Activated T-helper 1 cell treated with anti-CD3 and anti-CD28 coated beads, Interleukin-12 subunit alpha, Interleukin-12 subunit beta, Interleukin-2, Interleukin-4 antibody, amounts not matched to agents 30 ng/mL and 10 ng/mL and 1 ng/mL, durations not matched to agents 14 hours and 24 hours and 36 hours (primary cell): ENCODE data around the gene RPRD1B. TPM values are rescaled to one million over a fixed set of nuclear protein-coding genes. Genes with fewer than 3 reads are reported as not detected.
A peak's percentile ranks its signal among the peaks of the same experiment; 100 is the strongest.

Experiments
- DNase-seq: peaks from one replicate; pipeline ENCODE4 v3.0.0; 2021; ENCODE audit warnings: low spot score
- H3K27ac Mint-ChIP-seq: one replicate; pipeline ENCODE4 v1.8.0; 2021; ENCODE audit warnings: mild to moderate bottlenecking, mixed read lengths
- H3K27me3 Mint-ChIP-seq: one replicate; pipeline ENCODE4 v1.8.0; 2022; ENCODE audit warnings: mild to moderate bottlenecking, moderate library complexity, mixed read lengths; ENCODE audit not compliant: insufficient read depth
- H3K36me3 Mint-ChIP-seq: one replicate; pipeline ENCODE4 v1.8.0; 2021; ENCODE audit warnings: low read depth, mixed read lengths
- H3K4me1 Mint-ChIP-seq: one replicate; pipeline ENCODE4 v1.8.0; 2021; ENCODE audit warnings: low read depth, mixed read lengths
- H3K4me3 Mint-ChIP-seq: one replicate; pipeline ENCODE4 v1.8.0; 2021; ENCODE audit warnings: mild to moderate bottlenecking, moderate library complexity, mixed read lengths
- H3K9me3 Mint-ChIP-seq: one replicate; pipeline ENCODE4 v1.8.0; 2021; ENCODE audit warnings: mixed read lengths
- intact Hi-C: fragments of 100-400 bp; cut with micrococcal nuclease; formaldehyde crosslinking; loops from one replicate; pipeline ENCODE4 v1.15.1; 2024
- total RNA-seq: library from RNA; stranded (reverse); gene quantifications from 2 replicates; pipeline ENCODE4 v1.2.3, GENCODE V29; 2022

The RPRD1B gene, protein sequence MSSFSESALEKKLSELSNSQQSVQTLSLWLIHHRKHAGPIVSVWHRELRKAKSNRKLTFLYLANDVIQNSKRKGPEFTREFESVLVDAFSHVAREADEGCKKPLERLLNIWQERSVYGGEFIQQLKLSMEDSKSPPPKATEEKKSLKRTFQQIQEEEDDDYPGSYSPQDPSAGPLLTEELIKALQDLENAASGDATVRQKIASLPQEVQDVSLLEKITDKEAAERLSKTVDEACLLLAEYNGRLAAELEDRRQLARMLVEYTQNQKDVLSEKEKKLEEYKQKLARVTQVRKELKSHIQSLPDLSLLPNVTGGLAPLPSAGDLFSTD
- total RNA-seq: 48.8 and 49.7 TPM in 2 replicates

DNA sequence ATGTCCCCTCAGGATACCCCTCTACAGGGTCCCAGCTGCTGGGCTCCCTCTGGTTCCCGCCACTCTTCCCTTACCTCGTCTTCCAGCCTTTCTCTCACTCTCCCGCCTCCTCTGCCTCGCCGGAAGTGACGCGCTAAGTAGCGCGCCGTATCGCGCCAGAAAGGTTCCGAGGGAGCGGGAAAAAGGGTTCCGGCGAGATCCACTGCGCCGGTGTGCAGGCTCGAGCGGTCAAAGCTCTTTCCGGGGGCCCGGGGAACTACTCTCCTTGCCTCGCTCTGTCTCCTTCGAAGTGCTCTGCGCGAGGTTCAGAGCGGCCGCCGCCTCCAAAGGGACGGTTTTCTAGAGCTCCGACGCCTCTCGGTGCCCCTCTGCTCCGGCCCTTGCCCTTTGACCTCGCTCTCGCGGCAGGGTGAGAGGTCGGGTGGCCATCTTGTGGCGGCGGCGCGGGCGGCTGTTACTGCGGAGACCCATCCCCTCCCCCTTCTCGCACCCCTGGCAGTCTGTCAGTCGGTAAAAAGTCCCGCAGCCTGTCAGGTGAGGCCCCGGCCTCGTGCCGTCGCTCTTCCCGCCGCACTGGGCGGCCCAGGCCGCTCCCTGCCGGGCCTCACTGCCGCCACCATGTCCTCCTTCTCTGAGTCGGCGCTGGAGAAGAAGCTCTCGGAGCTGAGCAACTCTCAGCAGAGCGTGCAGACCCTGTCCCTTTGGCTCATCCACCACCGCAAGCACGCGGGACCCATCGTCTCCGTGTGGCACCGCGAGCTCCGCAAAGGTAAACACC lies at the start of gene RPRD1B, which contains the start of gene TTI1:
TSS of gene RPRD1B (plus strand) at position 417 of the 778 bp plus-strand sequence. CDS start at position 619, 202 bp downstream.
TSS of gene TTI1 (minus strand) at position 127 of the 778 bp plus-strand sequence. CDS start 19,640 bp downstream, outside the sequence.
- no peaks in the 10 kb centered on the region for H3K9me3 Mint-ChIP-seq
- intact Hi-C loops: loop anchor here (1.0 to 10.0 kb wide), 8 partner anchors 12 to 1571 kb away; partner anchors contain the start of genes CTNNBL1, RALGAPB and SNHG17
- H3K4me1 Mint-ChIP-seq: peaks cover 72% of the 10 kb centered on the region
- peak within 1 kb of the TSS; percentile 99 for H3K27ac Mint-ChIP-seq
- peak; percentile 87 for DNase-seq
- H3K36me3 Mint-ChIP-seq: peaks cover 22% of the 10 kb centered on the region
- H3K27me3 Mint-ChIP-seq: no peaks in the 10 kb centered on the region
- H3K4me3 Mint-ChIP-seq: peak within 1 kb of the TSS; percentile 96

DNA sequence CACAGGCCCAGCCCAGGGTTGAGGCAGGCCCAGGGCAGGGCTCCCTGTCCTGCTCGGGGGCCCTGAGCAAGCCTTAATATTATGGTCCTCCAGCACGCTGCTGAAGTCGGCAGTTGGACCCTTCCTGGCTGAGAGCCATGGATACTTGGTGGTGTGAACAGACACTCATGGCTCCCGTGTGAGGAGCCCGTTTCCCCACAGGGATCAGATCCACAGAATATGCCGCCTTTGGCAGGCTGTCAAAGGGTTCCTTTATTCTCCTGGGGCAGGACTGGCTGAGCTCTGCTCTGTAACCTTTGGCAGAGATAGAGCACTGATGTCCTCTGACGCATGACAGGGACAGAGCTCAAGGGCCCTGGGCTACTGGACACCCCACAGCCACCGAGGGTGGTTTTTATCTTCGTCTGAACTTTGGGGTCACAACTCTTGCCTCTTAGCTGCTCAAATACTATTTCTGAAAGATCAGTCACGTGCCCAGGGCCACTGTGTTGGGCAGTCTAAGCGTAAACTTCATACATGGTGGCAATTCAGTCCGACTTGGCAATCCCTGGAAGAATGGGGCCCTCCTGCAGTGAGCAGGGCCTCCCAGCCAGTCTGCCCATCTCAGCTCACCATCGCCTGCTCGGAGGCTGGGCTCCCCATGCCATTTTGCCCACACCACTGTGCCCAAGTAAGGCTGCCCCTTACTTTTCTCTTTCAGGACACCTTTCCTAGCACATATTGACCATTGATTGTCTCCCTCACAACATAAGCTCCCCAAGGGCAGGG lies 49.3 kb upstream of the RPRD1B start:
- no peaks in the 10 kb centered on the region for H3K4me1 Mint-ChIP-seq
- no peak overlapping the region for H3K4me3 Mint-ChIP-seq
- no peak overlapping the region for H3K27ac Mint-ChIP-seq
- DNase-seq: no peak
- peaks cover 27% of the 10 kb centered on the region for H3K36me3 Mint-ChIP-seq
- intact Hi-C loops: no loop called here
- no peaks in the 10 kb centered on the region for H3K27me3 Mint-ChIP-seq
- H3K9me3 Mint-ChIP-seq: no peaks in the 10 kb centered on the region

DNA sequence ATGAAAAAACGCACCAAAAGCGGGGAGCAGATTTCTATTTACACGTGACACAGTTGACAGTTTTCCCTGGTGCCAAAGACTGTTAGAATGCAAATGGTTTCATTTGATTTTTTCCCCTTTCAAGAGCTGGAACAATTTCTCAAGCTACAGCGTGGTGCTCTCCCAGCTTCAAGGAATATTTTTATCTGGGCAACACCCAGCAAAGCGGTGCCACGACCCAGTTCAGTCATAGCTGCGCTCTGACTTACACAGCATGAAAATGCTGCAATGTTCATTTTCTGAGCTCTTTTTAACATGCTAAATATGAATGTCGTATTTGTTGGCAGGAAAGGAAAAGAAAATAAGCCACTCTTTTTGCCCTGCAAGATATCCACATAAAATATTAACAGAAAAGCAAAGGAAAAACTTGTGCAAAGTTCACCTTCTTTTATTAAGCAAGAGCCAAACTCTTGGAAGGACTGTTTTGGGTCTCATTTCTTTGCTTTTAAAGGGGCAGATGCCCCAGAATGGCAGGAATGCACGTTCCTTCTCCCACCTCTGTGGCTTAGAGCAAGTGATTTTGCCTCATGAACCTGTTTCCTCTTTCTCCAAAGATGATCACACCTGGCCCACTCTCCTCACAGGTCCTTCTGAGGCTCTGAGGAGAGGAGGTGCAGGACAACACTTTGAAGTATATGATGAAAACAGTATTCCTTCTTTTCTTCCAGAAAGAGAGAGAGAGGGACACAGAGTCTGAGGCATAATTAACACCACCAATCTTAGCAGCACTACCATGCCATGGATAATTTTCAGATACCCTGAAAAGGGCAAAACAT lies 47.3 kb upstream of the RPRD1B start:
- no peaks in the 10 kb centered on the region for H3K9me3 Mint-ChIP-seq
- intact Hi-C loops: no loop called here
- H3K36me3 Mint-ChIP-seq: peaks cover 29% of the 10 kb centered on the region
- H3K4me3 Mint-ChIP-seq: no peak overlapping the region
- no peak for DNase-seq
- H3K27ac Mint-ChIP-seq: no peak overlapping the region
- peaks cover 18% of the 10 kb centered on the region for H3K4me1 Mint-ChIP-seq
- H3K27me3 Mint-ChIP-seq: no peaks in the 10 kb centered on the region

DNA sequence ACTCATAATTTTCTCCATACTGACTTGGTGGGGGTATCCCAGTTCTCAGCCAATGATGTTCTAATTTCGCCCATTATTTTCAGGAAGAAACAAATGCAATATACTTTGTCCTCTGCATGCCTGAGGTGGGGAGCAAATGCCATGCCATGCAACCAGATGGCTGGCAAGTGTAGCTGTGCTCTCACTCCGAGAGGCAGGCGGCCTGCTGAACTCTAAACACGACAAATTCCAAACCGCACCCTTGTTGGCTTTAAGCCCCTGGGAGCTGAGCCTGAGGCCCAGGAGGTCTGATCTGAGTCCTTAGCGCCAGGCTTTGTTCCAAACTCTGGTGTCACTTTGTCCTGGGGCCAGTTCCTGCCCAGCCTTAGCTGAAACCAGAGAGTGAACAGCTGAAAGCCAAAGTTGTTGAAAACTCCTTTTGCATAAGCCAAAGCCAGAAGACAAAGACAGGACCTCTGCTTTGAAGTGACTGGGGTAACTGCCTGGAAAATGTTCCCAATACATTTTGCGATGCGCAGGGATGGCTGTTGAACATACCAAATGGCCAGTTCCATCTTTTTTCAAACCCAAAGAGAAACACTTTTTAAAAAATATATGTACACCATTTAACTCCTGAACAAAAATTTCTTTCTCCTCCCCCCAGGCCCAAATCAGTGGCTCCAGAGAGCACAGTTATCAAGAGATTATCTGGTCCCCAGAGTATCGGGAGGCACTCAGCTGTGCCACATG lies 46.5 kb upstream of the RPRD1B start:
- Mint-ChIP-seq H3K9me3 (no peaks in the 10 kb centered on the region), H3K27me3 (no peaks in the 10 kb centered on the region), H3K4me1 (peaks cover 25% of the 10 kb centered on the region), H3K27ac (no peak overlapping the region), H3K36me3 (peaks cover 23% of the 10 kb centered on the region), H3K4me3 (no peak overlapping the region)
- no peak for DNase-seq
- intact Hi-C loops: no loop called here

DNA sequence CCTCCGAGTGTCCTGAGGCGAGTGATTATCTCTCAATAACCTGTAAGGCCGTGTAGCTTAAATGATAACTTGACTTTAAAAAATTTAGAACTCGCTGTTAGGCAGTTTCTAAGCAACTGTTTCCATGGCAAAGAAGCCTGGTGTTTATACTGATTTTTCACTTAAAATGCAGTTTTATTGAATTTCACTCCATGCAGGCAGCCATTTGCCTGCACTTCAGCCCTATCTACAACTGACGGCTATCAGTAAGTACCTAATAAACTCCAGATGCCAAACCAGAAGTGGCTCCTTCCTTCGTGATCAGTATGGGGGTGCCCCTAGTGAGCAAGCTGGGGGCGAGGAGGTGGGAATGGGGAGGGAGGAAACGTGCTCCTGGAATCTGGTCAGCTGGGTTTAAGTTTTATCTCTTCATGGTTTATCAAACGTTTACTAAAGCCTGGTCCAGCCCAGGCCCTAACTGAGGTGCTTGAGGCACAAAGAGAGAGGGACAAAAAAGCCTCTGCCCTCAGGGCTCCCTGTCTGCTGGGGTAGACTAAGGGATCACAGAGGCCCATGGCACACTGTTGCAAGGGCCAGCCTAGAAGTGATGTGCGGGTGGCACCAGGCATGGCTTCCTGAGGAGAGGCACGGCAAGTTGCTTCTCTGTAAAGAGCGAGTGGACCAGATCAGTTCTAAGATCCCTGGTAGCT lies 45.8 kb upstream of the RPRD1B start:
- no peak overlapping the region for H3K27ac Mint-ChIP-seq
- no peak overlapping the region for H3K4me3 Mint-ChIP-seq
- intact Hi-C loops: no loop called here
- H3K9me3 Mint-ChIP-seq: no peaks in the 10 kb centered on the region
- H3K4me1 Mint-ChIP-seq: peaks cover 25% of the 10 kb centered on the region
- no peaks in the 10 kb centered on the region for H3K27me3 Mint-ChIP-seq
- H3K36me3 Mint-ChIP-seq: peaks cover 20% of the 10 kb centered on the region
- DNase-seq: no peak

DNA sequence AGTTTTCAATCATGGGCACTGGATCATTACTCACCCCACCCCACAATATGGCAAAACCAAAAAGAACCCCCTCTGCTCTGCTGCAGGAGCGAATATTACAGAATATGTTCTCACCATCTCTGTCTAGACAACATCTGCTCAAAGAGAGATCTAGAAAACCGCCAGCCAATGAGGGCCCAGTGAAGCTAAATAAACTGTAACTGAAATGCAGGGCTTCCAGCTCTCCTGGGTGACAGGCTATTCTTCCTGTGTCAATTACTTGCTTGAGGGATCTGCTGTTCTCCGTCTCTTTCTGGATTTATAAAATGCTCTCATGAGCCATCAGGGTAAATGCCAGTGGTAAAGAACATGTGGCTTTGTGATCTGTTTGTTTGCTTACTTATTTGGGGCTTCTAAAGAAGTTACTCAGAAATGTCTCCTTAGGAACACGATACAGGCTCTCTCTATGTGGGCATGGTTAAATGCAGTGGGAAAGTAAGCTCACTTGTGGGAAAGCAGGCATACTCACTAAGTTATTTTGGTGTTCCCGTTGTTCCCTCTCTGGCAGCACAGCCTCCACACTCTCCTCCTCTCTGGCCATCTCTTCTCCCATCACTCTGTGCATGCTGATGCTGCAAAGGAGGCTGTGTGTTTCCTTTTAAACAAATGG lies 45.1 kb upstream of the RPRD1B start:
- intact Hi-C loops: no loop called here
- Mint-ChIP-seq H3K36me3 (peaks cover 19% of the 10 kb centered on the region), H3K27me3 (no peaks in the 10 kb centered on the region), H3K4me3 (no peak overlapping the region), H3K27ac (peak overlapping the region; percentile 11), H3K4me1 (peaks cover 25% of the 10 kb centered on the region), H3K9me3 (no peaks in the 10 kb centered on the region)
- no peak for DNase-seq

DNA sequence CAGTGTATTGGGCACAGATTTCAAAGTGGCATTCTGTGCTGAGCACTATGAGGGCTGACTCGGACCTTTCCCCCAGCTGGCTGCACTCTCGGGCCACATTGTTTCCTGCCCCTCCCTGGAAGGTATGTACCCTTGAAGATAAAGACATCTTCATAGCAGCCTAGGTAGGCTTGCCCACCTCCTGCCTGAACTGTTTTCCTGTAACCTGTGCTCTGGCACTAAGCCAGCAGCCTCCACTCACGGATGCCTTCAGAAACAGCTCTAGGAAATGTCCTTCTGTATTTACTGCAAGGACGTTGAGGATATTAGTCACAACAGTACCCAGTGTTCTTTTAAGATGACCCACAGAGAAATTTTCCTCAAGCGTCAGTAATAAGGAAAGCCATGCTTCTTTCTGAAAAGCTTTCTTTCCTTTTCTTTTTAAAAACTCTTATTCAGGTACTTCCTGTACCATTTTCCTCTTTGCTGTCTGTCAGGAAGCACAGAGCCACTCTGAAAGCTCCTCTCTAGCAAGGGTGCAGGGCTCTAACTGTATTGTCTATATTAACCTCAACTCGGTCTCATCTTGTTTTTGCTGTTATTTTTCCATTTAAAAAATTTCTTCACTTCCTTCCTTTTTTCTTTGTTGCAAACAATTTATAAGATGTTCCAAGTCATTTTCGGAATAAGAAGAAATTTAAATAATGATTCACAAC lies 43.8 kb upstream of the RPRD1B start:
- Mint-ChIP-seq H3K36me3 (peaks cover 25% of the 10 kb centered on the region), H3K4me3 (no peak overlapping the region), H3K27me3 (no peaks in the 10 kb centered on the region), H3K9me3 (no peaks in the 10 kb centered on the region), H3K27ac (peak overlapping the region; percentile 83), H3K4me1 (peaks cover 25% of the 10 kb centered on the region)
- DNase-seq: no peak
- intact Hi-C loops: loop anchor here (2.0 to 10.0 kb wide), 6 partner anchors 43 to 372 kb away; partner anchors contain the start of genes CTNNBL1, RPRD1B, TTI1 and VSTM2L

DNA sequence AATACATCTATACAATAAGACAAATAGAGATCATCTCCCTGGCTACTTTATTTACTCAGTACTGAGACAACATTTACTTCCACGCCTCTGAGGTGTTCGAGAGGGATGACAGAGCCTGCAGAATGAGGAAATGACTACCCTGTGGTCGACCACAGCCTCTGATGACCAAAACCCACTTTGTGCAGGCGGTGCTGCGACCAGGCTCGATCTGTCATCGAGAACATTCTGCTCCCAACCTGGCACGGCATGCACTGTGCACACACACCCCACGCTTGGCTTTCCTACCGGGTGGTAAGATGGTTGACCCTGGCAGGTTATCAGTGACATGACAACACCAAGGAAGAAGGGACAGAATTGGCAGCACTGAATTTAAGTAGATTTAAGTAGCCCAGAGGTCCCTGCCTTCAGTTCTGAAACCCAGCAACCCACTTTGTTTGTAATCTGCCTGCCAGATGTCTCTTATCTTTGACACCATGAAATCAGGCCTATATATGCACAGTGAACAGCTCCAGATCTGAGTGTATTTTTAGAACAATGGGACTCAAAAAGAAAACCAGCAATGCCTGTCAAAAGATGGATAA lies 42.9 kb upstream of the RPRD1B start:
- Mint-ChIP-seq H3K36me3 (peaks cover 28% of the 10 kb centered on the region), H3K27ac (peak overlapping the region; percentile 83), H3K27me3 (no peaks in the 10 kb centered on the region), H3K9me3 (no peaks in the 10 kb centered on the region), H3K4me1 (peaks cover 25% of the 10 kb centered on the region), H3K4me3 (peak overlapping the region; percentile 53)
- peak; percentile 69 for DNase-seq
- intact Hi-C loops: loop anchor here (1.0 to 10.0 kb wide), 7 partner anchors 11 to 373 kb away; partner anchors contain the start of genes CTNNBL1, RPRD1B, TTI1 and VSTM2L

DNA sequence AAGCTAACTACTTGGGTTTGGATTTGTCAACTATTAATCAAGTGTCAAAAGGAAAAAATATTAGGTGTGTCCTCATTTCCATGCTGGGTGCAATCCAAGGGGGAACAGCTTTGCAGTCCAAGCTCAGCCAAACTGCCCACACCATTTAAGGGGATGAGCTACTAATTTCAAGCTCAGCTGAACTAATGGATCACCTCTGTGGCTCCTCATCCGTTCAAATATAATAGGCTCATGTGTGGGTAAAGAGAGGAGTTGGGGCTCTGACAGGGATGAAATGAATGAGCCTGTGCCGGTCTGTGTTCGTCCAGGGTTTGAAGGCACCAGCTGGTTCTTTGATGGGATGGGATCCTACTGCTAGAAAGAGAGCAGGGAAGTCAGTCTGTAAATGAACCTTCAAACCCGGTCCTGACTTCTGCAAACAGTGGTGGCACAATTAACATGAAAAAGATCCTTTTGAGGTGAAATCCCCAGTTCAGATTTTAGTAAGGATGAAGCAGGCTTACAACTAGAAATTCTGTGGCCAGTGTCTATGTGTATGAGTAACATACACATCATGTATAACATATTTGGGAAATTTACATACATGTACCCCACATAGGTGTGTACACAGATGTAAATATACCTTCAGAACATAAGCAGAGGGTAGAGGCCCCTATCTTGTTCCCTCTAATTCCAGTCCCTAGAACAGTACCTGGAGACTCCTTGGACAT lies 42.2 kb upstream of the RPRD1B start:
- Mint-ChIP-seq H3K27me3 (no peaks in the 10 kb centered on the region), H3K9me3 (no peaks in the 10 kb centered on the region), H3K4me1 (peaks cover 25% of the 10 kb centered on the region), H3K4me3 (peak overlapping the region; percentile 53), H3K36me3 (peaks cover 33% of the 10 kb centered on the region), H3K27ac (peak overlapping the region; percentile 83)
- DNase-seq: no peak
- intact Hi-C loops: loop anchor here (1.0 to 10.0 kb wide), 7 partner anchors 10 to 374 kb away; partner anchors contain the start of genes CTNNBL1, RPRD1B, TTI1 and VSTM2L
